T follicular helper cell (primary cell): ENCODE results near the gene BST2.

ENCODE experiments used
- DNase-seq: peaks from one replicate; pipeline ENCODE4 v3.0.0-alpha.2; 2020; ENCODE audit warnings: low read depth

BST2 gene

DNA sequence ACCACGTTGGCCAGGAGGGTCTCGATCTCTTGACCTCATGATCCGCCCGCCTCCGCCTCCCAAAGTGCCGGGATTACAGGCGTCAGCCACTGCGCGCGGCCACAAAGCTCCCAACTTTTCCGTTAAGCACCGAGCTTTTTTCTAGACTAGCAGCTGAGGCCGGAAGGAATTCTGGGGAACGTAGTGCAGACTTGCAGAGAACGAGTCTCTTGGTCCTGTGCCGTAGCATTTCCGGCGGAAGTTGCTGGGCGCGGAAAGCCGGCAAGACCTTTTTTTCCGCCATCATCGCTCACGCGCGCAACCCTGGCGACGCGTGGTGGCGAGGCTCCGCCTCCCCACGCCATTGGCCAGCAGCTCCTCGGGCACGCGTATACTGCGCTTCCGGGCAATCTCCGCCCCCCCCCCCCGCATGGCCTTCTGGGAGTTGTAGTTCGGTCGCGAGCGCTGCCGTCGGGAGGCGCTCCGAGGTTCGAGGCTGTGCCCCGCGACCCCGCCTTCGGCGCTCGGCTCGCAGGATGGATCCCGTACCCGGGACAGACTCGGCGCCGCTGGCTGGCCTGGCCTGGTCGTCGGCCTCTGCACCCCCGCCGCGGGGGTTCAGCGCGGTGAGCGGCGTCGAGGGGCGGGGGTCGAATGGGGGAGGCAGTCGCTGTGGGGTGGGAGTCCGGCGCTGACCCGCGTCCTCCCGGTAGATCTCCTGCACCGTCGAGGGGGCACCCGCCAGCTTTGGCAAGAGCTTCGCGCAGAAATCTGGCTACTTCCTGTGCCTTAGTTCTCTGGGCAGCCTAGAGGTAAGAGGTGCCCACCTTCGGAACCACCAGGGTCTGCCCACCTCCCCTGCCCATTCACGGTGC lies 14.4 kb upstream of the BST2 start, which contains the start of gene MVB12A:
Gene MVB12A (plus strand): TSS at position 427 of the 854 bp plus-strand sequence. CDS start 89 bp downstream, at position 516.
- peak; percentile 94 for DNase-seq

DNA sequence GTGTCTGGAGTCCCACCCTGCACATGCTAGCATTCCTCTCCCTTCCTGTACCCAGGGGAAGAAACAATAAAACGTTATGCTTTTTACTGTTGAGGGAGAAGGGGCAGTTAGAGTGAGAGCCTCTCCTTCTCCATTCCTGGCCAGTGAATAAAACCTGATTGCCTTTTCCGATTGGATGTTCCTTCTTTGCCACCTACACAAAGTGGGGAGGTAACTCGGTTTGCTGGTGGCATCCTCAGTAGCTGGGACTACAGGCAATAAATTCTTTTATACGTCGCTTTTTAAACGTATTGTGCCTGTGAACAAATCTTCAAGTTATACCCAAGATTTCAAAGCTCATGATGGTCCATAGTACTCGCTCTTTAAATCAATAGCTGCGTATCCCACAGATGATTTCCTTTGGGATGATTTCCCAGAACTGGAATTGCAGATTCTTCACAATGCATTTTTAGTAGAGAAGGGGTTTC lies 13.8 kb upstream of the BST2 start:
- DNase-seq = no peak

DNA sequence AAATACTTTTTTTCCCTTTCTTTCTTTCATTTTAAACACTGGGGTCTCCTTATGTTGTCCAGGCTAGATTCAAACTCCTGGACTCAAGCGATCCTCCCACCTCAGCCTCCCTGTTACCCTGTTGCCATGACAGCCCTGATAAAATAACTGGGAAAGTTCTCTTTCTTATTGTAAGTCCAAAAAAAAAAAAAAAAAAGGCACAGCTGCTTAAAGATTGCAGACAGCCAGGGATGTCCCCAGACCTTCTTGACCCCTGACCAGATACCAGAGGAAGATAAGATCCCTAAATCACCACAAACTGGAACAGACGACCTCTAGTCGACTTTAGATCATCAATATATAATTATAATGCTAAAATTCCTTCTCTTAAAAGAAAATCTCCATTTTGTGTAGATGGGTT lies 13.3 kb upstream of the BST2 start:
- DNase-seq = no peak

DNA sequence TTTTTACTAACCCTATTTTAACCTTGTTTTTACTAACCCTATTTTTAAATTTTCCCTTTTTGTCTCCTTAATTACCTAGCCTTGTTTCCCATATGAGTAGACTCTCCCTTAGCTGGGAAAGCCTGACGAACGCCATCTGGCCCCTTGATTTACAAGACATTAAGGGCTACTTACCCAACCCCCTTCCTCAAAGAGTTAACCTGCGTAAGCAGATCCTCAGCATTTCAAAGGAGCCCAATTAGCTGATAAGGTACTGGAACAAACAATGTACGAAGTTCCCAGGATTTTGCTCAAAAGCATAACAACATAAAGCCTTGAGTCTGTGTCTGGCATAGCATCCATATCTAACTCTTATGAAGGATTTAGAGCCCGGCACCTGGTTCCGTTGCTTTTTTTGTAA lies 9.7 kb upstream of the BST2 start:
- DNase-seq = no peak

DNA sequence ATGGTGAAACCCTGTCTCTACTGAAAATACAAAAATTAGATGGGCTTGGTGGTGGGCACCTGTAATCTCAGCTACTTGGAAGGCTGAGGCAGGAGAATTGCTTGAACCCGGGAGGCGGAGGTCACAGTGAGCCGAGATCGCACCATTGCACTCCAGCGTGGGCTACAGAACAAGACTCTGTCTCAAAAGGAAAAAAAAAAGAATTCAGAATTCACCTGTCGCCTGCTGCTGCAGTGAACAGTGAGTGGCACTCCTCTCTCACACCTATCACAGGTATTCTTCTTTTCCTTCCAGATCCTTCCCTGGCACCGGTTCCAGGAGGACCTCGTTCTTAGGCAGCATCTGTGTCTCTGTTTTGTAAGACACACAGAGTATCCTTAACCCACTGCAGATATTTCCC lies 8.7 kb upstream of the BST2 start:
- no peak for DNase-seq

DNA sequence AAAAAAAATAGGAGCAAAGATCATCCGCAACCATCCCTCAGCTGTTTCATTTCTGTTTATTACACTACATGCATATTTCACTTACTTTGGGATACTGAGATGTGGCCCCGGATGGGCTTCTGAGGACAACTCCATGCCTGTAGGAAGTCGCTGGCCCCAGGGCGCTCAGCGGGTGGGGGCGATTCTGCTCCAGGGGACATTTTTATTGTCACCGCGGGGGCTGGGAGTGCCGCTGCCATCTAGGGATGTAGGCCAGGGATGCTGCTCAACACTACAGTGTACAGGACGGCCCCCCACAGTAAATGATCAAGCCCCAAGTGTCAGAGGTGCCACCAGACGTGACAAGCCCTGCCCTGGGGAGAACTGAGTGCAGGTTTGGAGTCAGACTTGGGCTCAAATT lies 6.4 kb upstream of the BST2 start:
- no peak for DNase-seq

DNA sequence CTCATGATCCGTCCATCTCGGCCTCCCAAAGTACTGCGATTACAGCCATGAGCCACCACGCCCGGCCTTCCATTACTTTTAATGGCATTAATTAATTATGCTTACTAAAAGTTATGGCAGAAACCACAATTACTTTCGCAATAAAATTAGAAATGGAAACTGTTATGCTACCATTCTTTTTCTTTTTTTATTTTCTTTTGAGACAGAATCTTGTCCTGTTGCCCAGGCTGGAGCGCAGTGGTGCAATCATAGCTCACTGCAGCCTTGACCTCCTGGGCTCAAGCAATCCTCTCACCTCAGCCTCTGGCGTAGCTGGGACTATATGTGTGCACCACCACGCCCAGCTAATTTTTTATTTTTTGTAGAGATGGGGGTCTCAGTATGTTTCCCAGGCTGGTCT lies 4.6 kb upstream of the BST2 start:
- DNase-seq = no peak

DNA sequence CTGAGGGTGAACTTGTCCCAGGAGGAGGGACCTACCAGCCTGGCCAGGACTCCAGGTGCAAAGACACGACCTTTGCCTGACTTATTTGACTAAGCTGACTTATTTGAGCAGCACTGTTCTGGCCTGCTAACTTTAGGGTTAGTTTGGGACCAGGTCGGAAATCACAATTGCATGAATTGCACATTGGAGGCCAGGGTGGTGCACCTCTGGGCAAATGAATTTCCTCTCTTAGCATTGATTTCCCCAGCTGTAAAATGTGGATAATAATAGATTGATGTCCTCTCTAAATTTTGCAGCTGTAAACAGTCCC lies 1.4 kb upstream of the BST2 start:
- no peak for DNase-seq

DNA sequence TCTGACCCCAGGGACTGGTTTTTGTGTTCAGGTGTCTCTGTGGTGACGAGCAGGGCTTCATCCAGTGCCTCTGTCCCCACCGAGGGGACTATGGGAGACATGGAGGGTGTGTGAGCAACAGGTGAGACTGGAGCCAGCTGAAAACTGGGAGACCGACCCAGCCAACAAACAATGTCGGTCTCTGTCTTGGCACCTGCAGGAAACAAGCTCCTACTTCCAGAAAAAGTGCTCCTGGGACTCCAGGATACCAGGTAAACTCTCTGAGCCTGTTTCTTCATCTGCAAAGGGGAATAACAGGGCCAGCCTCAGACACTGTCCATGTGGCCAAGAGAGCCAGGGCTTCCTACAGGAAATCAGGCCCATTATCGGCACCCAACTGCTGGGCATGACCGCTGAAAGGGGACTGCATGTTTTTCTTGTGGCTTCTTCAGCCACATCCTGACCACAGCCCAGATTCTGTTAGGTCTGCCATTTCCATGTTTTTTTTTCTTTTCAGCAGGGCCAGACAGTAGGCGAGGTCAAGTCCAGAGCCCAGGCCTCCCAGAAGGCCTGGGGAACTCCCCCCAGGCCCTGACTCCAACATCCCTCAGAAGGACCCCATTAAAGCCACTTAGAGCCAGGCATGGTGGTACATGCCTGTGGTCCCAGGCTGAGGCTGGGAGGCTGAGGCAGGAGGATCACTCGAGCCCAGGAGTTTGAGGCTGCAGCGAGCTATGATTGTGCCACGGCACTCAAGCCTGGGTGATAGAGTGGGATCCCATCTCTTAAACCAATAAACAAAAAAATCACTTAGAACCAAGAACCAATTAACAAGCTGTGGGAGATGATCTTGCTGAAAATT lies 836 bp upstream of the BST2 start:
- DNase-seq = no peak

DNA sequence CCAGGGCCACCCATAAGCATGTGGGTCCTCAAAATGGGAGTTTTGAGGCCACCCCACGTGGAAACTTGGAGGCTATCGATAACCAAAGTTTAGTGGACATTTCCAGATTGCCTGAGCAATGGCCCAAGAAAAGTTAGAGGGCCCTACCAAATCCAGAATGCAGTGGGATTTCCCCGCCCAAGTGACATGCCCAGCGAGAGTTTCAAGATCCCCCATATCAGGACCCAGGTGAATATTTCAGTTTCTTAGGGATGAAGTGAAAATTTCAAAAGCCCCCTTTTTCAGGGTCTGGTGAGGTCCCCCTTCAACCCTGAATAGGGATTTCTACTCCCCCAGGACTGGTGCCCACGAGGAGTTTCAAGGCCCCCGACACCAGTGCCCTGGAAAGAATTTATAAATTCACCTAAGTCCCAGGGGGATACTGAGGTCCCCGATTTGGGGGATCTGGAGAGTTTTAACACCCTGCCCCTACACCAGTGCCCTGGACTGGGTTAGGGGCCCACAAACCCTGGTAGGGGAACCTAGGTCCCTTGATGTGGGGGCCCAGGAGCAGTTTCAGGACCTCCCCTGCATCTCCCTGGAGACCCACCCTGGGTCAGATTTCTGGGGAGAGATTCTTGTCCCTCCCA lies 695 bp downstream of the BST2 start:
- no peak for DNase-seq

DNA sequence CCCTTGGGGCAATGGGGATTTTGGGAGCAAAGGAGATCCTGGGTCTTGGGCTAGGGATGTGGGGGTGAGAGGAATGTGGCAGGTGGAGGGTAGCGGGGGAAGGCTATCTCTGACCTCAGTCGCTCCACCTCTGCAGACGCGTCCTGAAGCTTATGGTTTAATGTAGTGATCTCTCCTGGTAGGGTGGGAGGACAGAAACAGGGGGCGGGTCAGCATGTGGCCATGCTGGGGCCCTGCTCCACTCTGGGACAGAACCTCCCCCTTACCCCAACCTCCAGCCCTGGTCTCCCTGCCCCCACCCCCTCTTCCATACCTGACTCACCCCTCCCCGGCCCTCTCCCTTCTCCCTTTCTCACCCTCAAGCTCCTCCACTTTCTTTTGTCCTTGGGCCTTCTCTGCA lies 1.4 kb downstream of the BST2 start:
- DNase-seq = no peak

DNA sequence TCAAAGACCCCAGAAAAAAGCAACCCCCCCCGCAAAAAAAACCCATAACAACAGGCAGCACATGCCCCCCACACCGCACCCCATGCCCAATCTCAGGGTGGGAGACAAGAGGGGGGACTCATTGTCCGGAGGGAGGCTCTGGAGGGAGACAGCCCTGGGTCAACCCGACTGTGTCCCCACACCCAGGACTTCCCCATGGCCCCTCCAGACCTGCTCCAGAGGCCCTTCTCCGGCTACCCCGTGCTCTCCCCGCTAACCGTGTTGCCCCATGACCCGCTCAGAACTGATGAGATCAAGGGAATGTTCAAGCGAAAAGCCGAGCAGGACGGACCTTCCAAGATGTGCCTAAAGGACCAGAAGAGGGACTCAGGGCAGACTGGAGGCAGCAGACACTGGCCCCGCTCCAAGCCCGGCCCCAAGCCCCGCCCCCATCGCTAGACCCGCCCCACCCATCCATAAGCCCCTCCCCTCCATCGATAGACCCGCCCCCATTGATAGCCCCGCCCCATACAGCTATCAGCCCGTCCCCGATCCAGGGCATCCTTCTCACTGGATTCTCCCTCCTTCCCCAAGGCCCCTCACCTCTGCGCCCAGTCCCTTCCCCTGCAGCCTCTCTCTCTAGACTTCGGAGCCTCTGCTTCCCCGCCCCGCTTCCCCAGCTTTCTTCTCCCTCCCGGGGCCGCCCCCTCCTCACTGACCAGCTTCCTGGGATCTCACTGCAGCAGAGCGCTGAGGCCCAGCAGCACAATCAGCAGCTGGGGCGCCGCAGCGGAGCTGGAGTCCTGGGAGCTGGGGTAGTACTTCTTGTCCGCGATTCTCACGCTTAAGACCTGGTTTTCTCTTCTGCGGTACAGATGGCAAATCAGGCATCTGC lies 2.2 kb downstream of the BST2 start:
- DNase-seq = peak; percentile 34

DNA sequence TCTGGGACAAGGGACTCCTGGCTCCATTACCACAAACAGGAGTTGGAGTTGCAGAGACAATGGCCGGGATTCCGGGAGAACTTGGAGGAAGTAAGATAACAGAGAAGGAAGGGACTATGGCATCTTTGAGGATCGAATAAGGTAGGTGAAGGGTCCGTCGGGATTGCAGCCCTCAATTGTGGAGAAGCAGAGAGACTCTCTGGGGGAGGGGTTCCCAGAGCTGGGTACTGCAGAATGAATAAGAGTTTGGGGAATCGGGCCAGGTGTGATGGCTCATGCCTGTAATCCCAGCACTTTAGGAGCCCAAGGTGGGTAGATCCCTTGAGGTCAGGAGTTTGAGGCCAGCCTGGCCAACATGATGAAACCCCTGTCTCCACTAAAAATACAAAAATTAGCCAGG lies 3.8 kb downstream of the BST2 start:
- no peak for DNase-seq

DNA sequence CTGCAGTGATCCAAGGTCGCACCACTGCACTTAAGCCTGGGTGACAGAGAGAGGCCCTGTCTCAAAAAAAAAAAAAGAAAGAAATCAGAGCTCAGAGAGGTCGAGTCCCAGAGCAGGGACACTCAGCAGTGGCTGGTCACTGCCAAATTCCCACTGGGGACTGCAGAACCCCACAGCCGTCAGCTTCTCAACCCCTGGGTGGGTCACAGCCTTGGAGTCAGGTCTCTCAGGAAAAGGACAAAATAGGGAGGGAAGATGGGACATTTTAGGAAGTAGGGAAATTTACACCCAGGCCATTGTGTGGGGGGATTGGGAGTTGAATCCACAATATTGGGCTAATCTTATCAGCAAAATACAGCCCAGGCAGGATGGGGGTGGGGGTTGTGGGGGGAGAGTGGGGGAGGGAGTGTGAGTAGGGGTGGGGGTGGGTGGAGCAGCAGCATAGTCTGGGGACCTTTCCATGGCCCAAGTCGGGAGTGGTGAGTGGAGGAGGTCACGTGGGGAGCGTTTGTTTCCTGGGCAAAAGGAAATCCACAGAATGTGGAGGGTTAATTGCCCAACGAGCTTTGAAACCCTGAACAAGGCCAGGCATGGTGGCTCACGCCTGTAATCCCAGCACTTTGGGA lies 6.4 kb downstream of the BST2 start:
- no peak for DNase-seq

DNA sequence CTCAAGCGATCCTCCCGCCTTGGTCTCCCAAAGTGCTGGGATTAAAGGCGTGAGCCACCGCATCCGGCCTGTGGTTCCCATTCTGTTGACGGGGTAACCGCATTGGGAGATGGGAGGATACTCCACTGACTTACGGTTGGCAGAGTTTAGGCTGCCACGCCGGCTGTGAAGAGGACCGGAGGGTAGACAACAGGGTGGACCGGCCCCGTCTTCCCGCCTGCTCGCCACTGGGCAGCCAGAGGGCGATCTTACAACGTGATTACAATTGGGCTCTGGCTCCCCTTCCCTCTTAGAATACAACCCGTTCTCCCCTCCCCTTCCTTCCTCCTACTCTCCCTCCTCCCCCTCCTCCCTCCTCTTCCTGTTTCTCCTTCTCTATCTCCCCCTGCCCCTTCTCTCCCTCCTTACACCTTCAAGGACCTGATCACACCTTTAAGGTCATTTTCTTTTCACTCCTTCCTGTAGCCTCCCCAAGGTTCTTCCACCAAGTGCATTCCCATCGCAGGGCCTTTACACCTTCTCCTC lies 10.5 kb downstream of the BST2 start:
- DNase-seq = peak; percentile 43

DNA sequence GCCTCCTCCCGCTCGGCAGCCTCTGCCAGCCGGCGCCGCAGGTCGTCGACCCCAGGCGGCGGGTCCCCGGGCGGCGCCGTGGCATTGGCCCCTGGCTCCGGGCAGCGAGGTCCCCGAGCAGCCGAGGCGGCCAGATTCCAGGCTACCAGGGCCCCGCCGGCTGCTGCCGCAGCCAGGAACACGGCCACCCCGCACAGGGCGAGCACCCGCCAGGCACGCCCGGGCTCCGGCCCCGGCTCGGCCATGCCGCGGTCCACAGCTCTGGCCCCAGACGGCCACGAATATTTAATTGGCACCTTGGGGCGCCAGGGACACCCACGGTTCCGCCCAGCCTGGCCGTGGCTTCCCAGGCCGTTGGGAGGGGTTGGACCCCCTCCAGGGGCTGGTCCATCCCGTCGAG lies 11.5 kb downstream of the BST2 start, which contains the start of gene CCDC194:
Gene CCDC194 (minus strand): TSS at position 283 of the 400 bp plus-strand sequence. CDS start 38 bp downstream, at position 245.
- DNase-seq = no peak

DNA sequence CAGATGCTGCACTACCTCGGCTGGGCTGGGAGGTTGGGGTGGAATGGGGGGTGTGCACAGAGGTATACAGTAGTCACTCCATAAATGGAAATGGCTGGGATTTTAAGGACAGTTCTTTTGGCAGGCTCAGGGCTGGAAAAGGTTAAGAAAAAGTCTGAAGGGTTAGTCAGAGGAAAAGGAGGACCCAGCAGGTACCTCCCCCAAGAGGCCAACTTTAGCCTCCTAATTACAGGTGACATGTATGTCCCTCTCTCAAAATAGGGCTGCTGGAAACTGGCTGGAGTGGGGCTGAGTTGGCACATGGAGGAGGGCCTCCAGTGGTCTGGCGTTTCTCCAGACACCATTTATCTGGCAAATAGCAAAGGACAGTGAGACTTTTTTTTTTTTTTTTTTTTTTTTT lies 12.4 kb downstream of the BST2 start:
- DNase-seq = no peak

DNA sequence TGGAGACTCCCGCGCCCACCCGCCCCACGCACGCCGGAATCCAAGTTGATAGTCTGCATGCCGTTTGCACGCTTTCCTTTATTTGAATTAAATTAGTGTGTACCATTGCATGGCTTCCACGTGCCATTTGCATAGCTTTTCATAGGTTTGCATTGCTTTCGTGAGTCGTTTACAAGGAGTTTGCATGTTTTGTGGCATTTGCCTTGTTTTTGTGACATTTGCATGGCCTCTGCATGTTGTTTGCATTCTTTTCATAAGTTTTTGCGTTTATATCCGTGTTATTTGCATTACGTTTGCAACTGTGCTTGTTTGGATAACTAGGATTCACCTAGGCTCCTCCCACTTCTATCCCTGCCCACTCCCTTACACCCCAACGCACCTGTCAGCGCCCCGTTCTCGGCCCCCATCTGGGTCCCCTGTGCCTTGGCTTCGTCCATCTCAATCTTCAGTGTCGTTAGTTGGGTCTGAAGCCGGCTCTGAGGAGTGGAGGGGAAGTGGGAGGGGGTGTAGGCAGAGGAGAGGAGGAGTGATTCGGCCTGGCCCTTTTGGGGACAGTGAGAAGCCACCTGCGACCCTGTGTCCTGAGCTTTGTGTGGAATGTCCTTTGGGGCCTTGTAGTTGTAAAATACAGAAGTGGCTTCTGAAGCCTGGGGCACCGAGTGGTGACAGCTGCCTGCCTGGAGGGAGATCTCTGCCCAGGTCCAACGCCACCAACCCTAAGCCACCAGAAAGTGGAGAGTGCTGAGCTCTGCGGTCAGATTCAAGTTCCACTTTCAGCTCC lies 13.9 kb downstream of the BST2 start:
- no peak for DNase-seq

DNA sequence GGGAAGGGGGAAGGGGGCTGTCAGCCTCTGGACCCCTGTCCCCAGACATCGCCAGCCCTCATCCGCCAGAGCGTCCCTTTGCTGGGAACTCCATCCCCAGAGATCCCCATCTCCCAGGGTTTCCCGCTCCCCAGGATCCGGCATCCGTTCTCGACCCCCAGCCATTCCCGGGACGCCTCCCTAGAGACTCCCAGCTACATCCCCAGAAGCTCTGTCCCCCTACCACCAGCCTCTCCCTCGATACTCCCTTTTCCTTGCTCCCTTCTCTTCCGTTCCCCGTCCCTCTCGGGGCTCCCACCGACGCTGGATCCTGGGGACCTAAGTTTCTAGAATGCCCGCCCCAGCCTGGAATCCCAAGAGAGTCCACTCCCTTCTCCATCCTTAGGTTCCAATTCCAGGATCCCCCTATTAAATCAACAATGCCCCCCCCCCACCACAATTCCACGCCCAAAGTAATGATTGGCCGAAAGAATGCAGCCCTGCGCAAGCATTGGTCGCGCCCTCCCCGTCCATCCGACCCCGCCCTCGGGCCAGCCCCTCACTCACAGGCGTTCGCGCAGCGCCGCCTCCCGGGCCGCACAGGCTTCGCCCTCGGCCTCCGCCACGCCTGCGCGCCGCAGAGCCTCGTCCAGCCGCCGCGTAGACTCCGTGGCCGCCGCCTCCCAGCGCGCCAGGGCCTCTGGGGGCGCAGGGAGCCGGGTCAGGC lies 14.6 kb downstream of the BST2 start:
- DNase-seq = peak; percentile 83
